ENCODE measurements around the gene PRR11. TPM values are rescaled to one million over a fixed set of nuclear protein-coding genes. Genes with fewer than 3 reads are reported as not detected.
"Not testable (repeated sequence)": the region's sequence is repeated elsewhere in the genome, so short reads cannot be mapped to it uniquely, and the experiment has no call there.

Gene PRR11
- 28.2 and 44.1 TPM in 2 replicates for total RNA-seq (2014; rRNA removed; shearing (Covaris generic))
- polyA plus RNA-seq (2015; cell fraction: cytosol; rRNA removed), result 107 and 118 TPM in 2 replicates
- 46.4 and 52.0 TPM in 2 replicates for polyA plus RNA-seq (2015; cell fraction: nucleus; rRNA removed)

- DNase-seq (ENCODE audit: low read depth), result peak; percentile 100
Observed at GRCh38 chr17:59155439-59156177, at the start of gene PRR11. PRR11 (plus strand) TSS chr17:59155746; CDS start chr17:59169753, 14,007 bp downstream.

- peak; percentile 60 for DNase-seq (ENCODE audit: low read depth)
Observed at GRCh38 chr17:59105852-59106462, 49.6 kb upstream of the PRR11 start.

GRCh38 chr17:59106463-59107305 lies 48.9 kb upstream of the PRR11 start, which contains the start of gene TRIM37:
TRIM37 (minus strand) TSS chr17:59106880; CDS start chr17:59106461, 419 bp downstream.
- DNase-seq (ENCODE audit: low read depth), result peak; percentile 98

- no peak for DNase-seq (ENCODE audit: low read depth)
Observed at GRCh38 chr17:59107306-59107670, 48.3 kb upstream of the PRR11 start.

GRCh38 chr17:59108400-59109102 lies 47.0 kb upstream of the PRR11 start:
- no peak for DNase-seq (ENCODE audit: low read depth)

- DNase-seq (ENCODE audit: low read depth), result no peak
Observed at GRCh38 chr17:59110973-59111372, 44.6 kb upstream of the PRR11 start.

- DNase-seq (ENCODE audit: low read depth), result no peak
Observed at GRCh38 chr17:59111539-59111938, 44.0 kb upstream of the PRR11 start.

GRCh38 chr17:59115474-59115873 lies 40.1 kb upstream of the PRR11 start:
- no peak for DNase-seq (ENCODE audit: low read depth)

GRCh38 chr17:59121901-59122480 lies 33.6 kb upstream of the PRR11 start:
- no peak for DNase-seq (ENCODE audit: low read depth)

GRCh38 chr17:59124665-59125064 lies 30.9 kb upstream of the PRR11 start:
- DNase-seq (ENCODE audit: low read depth), result no peak

- no peak for DNase-seq (ENCODE audit: low read depth)
Observed at GRCh38 chr17:59126809-59127417, 28.6 kb upstream of the PRR11 start.

- no peak for DNase-seq (ENCODE audit: low read depth)
Observed at GRCh38 chr17:59129814-59130213, 25.7 kb upstream of the PRR11 start.

- DNase-seq (ENCODE audit: low read depth), result no peak
Observed at GRCh38 chr17:59131131-59131530, 24.4 kb upstream of the PRR11 start.

GRCh38 chr17:59138339-59138738 lies 17.2 kb upstream of the PRR11 start:
- DNase-seq (ENCODE audit: low read depth), result not testable (repeated sequence)

- no peak for DNase-seq (ENCODE audit: low read depth)
Observed at GRCh38 chr17:59139939-59140338, 15.6 kb upstream of the PRR11 start.

GRCh38 chr17:59141860-59142259 lies 13.7 kb upstream of the PRR11 start:
- DNase-seq (ENCODE audit: low read depth), result no peak

GRCh38 chr17:59145571-59146096 lies 9.9 kb upstream of the PRR11 start:
- no peak for DNase-seq (ENCODE audit: low read depth)

GRCh38 chr17:59149051-59149450 lies 6.5 kb upstream of the PRR11 start:
- peak; percentile 65 for DNase-seq (ENCODE audit: low read depth)

GRCh38 chr17:59149841-59150511 lies 5.6 kb upstream of the PRR11 start:
- DNase-seq (ENCODE audit: low read depth), result peak; percentile 12
